OCI-M2 (cell line): Measurements from ENCODE around the gene MAML3.

Source experiments
- DNase-seq: peaks from one replicate; lab custom pipeline; 2025; ENCODE audit not compliant: unreplicated experiment; lab: John Stamatoyannopoulos, UW

MAML3 gene

GRCh38 chr4:140080883-140081282, 73.1 kb downstream of the MAML3 start:
- DNase-seq: no peak

- DNase-seq: no peak
Measured at GRCh38 chr4:140078366-140078765, 75.6 kb downstream of the MAML3 start.

- DNase-seq: no peak
Measured at GRCh38 chr4:140076307-140076706, 77.7 kb downstream of the MAML3 start.

- DNase-seq: no peak
Measured at GRCh38 chr4:140071806-140072205, 82.2 kb downstream of the MAML3 start.

- no peak for DNase-seq
Measured at GRCh38 chr4:140070973-140071372, 83.0 kb downstream of the MAML3 start.

- DNase-seq: no peak
Measured at GRCh38 chr4:140070366-140070765, 83.6 kb downstream of the MAML3 start.

GRCh38 chr4:140069066-140069465, 84.9 kb downstream of the MAML3 start:
- DNase-seq: no peak

- DNase-seq: no peak
Measured at GRCh38 chr4:140068271-140068670, 85.7 kb downstream of the MAML3 start.

GRCh38 chr4:140066031-140066930, 87.7 kb downstream of the MAML3 start:
- no peak for DNase-seq

GRCh38 chr4:140065393-140065792, 88.6 kb downstream of the MAML3 start:
- no peak for DNase-seq

- no peak for DNase-seq
Measured at GRCh38 chr4:140061659-140062289, 92.2 kb downstream of the MAML3 start.

- DNase-seq: no peak
Measured at GRCh38 chr4:140061194-140061593, 92.8 kb downstream of the MAML3 start.

GRCh38 chr4:140059159-140059558, 94.8 kb downstream of the MAML3 start:
- no peak for DNase-seq

- DNase-seq: no peak
Measured at GRCh38 chr4:140057701-140058100, 96.3 kb downstream of the MAML3 start.

GRCh38 chr4:140056015-140056414, 98.0 kb downstream of the MAML3 start:
- no peak for DNase-seq

GRCh38 chr4:140054861-140055260, 99.1 kb downstream of the MAML3 start:
- DNase-seq: no peak

GRCh38 chr4:140053185-140053584, 100.8 kb downstream of the MAML3 start:
- DNase-seq: no peak

GRCh38 chr4:140052050-140052449, 101.9 kb downstream of the MAML3 start:
- no peak for DNase-seq

- DNase-seq: no peak
Measured at GRCh38 chr4:140049849-140050637, 103.9 kb downstream of the MAML3 start.

GRCh38 chr4:140049024-140049848, 104.7 kb downstream of the MAML3 start:
- DNase-seq: peak; percentile 78
